ENCODE data around the gene TIMM8B.

Gene TIMM8B

DNA sequence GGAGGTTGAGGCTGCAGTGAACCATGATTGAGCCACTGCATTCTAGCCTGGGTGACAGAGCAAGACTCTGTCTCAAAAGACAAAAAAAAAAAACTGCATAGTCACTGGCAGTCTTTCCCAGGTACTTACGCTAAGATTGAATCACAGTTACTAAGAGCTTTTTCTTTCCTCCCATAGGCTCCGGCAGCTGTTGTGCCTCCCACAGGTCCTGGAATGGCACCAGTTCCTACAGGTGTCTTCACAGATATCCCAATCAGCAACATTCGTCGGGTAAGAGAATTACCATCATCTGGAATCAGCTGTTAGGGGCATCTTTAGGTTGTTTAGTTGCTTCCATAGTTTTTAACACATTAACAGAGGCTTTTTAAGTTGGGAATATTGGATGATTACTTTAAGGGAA lies 41.6 kb downstream of the TIMM8B start:
- no peak for TF ChIP-seq CTCF (IDR thresholded peaks at IDR 0.05)
- Histone ChIP-seq H3K27ac (no peak overlapping the region), H3K4me3 (no peak overlapping the region)
- no peak for DNase-seq (ENCODE audit: low spot score)

GRCh38 chr11:112042961-112043304 lies 43.6 kb downstream of the TIMM8B start:
- no peak overlapping the region for H3K27ac ChIP-seq
- no peak for TF ChIP-seq CTCF (IDR thresholded peaks at IDR 0.05)
- no peak for DNase-seq (ENCODE audit: low spot score)
- no peak overlapping the region for H3K4me3 ChIP-seq

GRCh38 chr11:112042161-112042960 lies 44.2 kb downstream of the TIMM8B start:
- Histone ChIP-seq H3K27ac (no peak overlapping the region), H3K4me3 (no peak overlapping the region)
- no peak for DNase-seq (ENCODE audit: low spot score)
- TF ChIP-seq CTCF (IDR thresholded peaks at IDR 0.05) = no peak

DNA sequence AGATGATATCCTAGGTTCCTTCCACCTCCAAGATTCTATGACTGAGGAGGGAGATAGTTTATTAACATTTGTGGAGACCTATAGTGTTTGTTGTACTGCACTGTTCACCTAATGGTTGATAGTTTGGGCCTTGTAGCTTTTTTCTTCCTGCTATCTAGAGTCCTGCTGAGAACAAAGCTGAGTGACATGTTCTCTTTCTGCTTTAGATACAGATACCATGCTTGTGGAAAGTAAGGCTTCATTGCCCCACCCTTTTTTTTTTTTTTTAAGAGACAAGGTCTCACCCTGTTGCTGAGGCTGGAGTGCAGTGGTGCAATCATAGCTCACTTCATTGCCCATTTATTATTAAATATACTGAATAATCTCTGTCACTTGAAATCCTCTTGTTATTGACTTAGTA lies 49.0 kb downstream of the TIMM8B start:
- DNase-seq (ENCODE audit: low spot score) = no peak
- Histone ChIP-seq H3K4me3 (no peak overlapping the region), H3K27ac (no peak overlapping the region)
- no peak for TF ChIP-seq CTCF (IDR thresholded peaks at IDR 0.05)

Data from coronary artery (tissue), 2 donors.